Breast epithelium (tissue), 3 donors: ENCODE data around the gene PDE4A.

ENCODE experiments used
- POLR2A ChIP-seq: fragments of 450-650 bp; IDR thresholded peaks from one replicate; pipeline ENCODE4 v1.6.1; 2016; ENCODE audit warnings: antibody characterized with exemption, mild to moderate bottlenecking, moderate library complexity
- TF ChIP-seq, protein P1 (sequence below), 3 donors: fragments of 450-650 bp; IDR thresholded peaks; one replicate each; pipeline ENCODE4 v1.5.1; 2016 to 2017; ENCODE audit warnings: antibody characterized with exemption in 3 of 3, mild to moderate bottlenecking in 3 of 3, moderate library complexity in 3 of 3

DNA sequence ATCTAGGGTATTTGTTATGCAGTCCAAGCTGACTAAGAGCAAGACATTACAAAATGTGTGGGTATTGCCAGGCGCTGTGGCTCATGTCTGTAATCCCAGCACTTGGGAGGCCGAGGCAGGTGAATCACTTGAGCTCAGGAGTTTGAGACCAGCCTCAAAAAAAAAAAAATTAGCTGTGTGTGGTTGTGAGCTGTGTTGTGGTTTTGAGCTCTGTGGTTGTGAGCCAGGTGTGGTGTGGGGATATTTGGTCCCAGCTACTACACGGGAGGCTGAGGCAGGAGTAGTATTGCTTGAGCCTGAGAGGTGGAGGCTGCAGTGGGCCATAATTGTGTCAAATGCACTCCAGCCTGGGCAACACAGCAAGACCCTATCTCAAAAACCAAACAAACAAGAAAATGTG is 88.4 kb downstream of the PDE4A start:
- TF ChIP-seq, protein P1, sequence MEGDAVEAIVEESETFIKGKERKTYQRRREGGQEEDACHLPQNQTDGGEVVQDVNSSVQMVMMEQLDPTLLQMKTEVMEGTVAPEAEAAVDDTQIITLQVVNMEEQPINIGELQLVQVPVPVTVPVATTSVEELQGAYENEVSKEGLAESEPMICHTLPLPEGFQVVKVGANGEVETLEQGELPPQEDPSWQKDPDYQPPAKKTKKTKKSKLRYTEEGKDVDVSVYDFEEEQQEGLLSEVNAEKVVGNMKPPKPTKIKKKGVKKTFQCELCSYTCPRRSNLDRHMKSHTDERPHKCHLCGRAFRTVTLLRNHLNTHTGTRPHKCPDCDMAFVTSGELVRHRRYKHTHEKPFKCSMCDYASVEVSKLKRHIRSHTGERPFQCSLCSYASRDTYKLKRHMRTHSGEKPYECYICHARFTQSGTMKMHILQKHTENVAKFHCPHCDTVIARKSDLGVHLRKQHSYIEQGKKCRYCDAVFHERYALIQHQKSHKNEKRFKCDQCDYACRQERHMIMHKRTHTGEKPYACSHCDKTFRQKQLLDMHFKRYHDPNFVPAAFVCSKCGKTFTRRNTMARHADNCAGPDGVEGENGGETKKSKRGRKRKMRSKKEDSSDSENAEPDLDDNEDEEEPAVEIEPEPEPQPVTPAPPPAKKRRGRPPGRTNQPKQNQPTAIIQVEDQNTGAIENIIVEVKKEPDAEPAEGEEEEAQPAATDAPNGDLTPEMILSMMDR (IDR thresholded peaks at IDR 0.05) = no peak
- no peak for TF ChIP-seq POLR2A
